Adrenal gland (tissue), 5 donors: Measurements from ENCODE around the gene SLTM.

ENCODE experiments used
- CTCF ChIP-seq, 6 experiments: fragments of 450-650 bp in 4 of 6; fragments of 200-600 bp in 2 of 6; sonication (generic) in 1 of 6; IDR thresholded peaks; 1 replicate in 5 of 6; 2 replicates in 1 of 6; pipeline versions ENCODE4 v1.5.1 to v1.8.0; 2016 to 2021; ENCODE audit warnings: antibody characterized with exemption in 6 of 6, mild to moderate bottlenecking in 2 of 6, moderate library complexity in 1 of 6
- POLR2A ChIP-seq, 2 donors: fragments of 450-650 bp; IDR thresholded peaks; one replicate each; pipeline ENCODE4 v1.6.1; 2017; ENCODE audit warnings: antibody characterized with exemption in 2 of 2, mild to moderate bottlenecking in 2 of 2, moderate library complexity in 1 of 2
- donor health status: DM: no; HTN: no; CAD: no.

DNA sequence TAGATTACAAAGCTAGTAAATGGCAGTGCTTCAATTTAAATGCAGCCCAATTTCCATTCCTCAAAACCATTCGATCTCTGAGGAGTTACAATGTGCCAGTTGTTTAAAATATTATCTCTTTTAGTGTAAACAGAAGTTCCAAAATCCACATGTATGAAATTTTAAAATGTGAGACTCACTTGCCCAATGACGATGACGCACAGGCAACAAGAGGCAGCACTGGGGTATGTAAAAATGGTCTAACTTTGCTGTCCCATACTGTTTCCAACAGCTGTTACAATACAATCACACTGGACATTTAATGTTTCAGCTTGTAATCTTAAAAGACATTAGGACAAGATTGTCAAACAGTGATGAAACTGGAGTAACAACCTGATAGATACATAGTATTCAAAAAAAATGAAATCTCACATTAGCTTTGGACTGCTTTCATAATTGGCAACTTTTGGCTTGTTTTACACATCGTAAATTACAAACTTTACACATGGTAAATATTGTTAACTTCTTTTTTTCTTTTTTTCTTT, 12.2 kb downstream of the SLTM start:
- TF ChIP-seq CTCF (IDR thresholded peaks at IDR 0.05) (no peak), POLR2A (IDR thresholded peaks at IDR 0.05) (no peak)
